HG03432 (cell line): ENCODE measurements around the gene SLC30A1.
"Not testable (repeated sequence)": the region's sequence is repeated elsewhere in the genome, so short reads cannot be mapped to it uniquely, and the experiment has no call there.

Source experiments
- ATAC-seq: cut with Tn5 transposase; IDR thresholded peaks from one replicate; pipeline ENCODE4 v1.9.1; 2021; ENCODE audit warnings: mild to moderate bottlenecking, moderate library complexity; ENCODE audit not compliant: unreplicated experiment

The SLC30A1 gene

GRCh38 chr1:211588711-211589110 lies 9.8 kb upstream of the SLC30A1 start:
- no peak for ATAC-seq

GRCh38 chr1:211587123-211587522 lies 8.2 kb upstream of the SLC30A1 start:
- ATAC-seq: no peak

- ATAC-seq: no peak
Measured at GRCh38 chr1:211586538-211586937, 7.6 kb upstream of the SLC30A1 start.

- no peak for ATAC-seq
Measured at GRCh38 chr1:211583011-211583992, 4.3 kb upstream of the SLC30A1 start.

- no peak for ATAC-seq
Measured at GRCh38 chr1:211581526-211581925, 2.6 kb upstream of the SLC30A1 start.

GRCh38 chr1:211580303-211580687 lies 1.3 kb upstream of the SLC30A1 start:
- ATAC-seq: no peak

- peak; percentile 46 for ATAC-seq
Measured at GRCh38 chr1:211579440-211580302, 710 bp upstream of the SLC30A1 start.

- peak; percentile 43 for ATAC-seq
Measured at GRCh38 chr1:211577819-211578639, 932 bp downstream of the SLC30A1 start.

GRCh38 chr1:211577277-211577818 lies 1.6 kb downstream of the SLC30A1 start:
- no peak for ATAC-seq

- no peak for ATAC-seq
Measured at GRCh38 chr1:211576717-211577116, 2.2 kb downstream of the SLC30A1 start.

GRCh38 chr1:211574705-211575104 lies 4.3 kb downstream of the SLC30A1 start:
- ATAC-seq: no peak

GRCh38 chr1:211571998-211572397 lies 7.0 kb downstream of the SLC30A1 start:
- ATAC-seq: no peak

- ATAC-seq: not testable (repeated sequence)
Measured at GRCh38 chr1:211570378-211570777, 8.6 kb downstream of the SLC30A1 start.

- peak; percentile 97 for ATAC-seq
Measured at GRCh38 chr1:211566431-211567025, 12.4 kb downstream of the SLC30A1 start.

- no peak for ATAC-seq
Measured at GRCh38 chr1:211564084-211564483, 14.9 kb downstream of the SLC30A1 start.

- no peak for ATAC-seq
Measured at GRCh38 chr1:211559222-211560010, 19.5 kb downstream of the SLC30A1 start.

- no peak for ATAC-seq
Measured at GRCh38 chr1:211557894-211558625, 20.9 kb downstream of the SLC30A1 start.

GRCh38 chr1:211553549-211553948 lies 25.4 kb downstream of the SLC30A1 start:
- no peak for ATAC-seq
